GM12892 (cell line): ENCODE results near the gene CLDN25.

Experiments
- POLR2A ChIP-seq: IDR thresholded peaks from 2 replicates; pipeline ENCODE4 v1.6.1; 2011; ENCODE audit warnings: low read depth, low read length, control low read depth
- POLR2AphosphoS5 ChIP-seq: IDR thresholded peaks from 2 replicates; pipeline ENCODE4 v1.6.1; 2011; ENCODE audit warnings: low read depth, low read length, control low read depth
- TAF1 ChIP-seq: IDR thresholded peaks from 2 replicates; pipeline ENCODE4 v1.6.1; 2011; ENCODE audit warnings: low read depth, mild to moderate bottlenecking, control low read depth, low read length, borderline replicate concordance

DNA sequence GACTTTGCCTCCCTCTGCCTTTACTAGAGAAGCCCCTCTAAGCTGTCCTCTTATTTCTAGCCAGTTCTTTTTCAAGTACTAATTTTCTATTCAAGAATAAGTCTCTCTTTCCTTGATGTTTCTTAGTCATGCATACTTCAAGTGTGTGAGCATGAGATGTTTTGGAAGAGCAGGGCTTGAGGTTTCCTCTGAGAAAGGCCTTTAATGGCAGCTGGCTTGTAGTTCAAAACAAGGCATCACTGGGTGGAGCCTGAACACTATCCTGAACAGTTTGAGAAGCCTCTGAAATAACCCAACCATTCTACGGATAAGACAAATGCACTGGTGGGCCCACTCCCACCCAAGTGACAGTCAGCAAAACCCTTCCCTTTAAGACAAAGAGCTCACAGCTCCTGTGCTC lies 37.6 kb downstream of the CLDN25 start:
- TF ChIP-seq TAF1 (no peak), POLR2A (no peak), POLR2AphosphoS5 (no peak)
